Stimulated activated CD8-positive, alpha-beta memory T cell treated with anti-CD3 and anti-CD28 coated beads, Interleukin-7, amount 100 ng/mL, for 48 hours (primary cell): ENCODE data around the gene C14orf93.
A peak's percentile ranks its signal among the peaks of the same experiment; 100 is the strongest.

ENCODE experiments used
- DNase-seq, 2 donors: peaks; one replicate each; pipeline ENCODE4 v3.0.0-alpha.2; 2020; ENCODE audit warnings: low read depth in 1 of 2; ENCODE audit errors: extremely low read depth in 1 of 2

The C14orf93 gene

DNA sequence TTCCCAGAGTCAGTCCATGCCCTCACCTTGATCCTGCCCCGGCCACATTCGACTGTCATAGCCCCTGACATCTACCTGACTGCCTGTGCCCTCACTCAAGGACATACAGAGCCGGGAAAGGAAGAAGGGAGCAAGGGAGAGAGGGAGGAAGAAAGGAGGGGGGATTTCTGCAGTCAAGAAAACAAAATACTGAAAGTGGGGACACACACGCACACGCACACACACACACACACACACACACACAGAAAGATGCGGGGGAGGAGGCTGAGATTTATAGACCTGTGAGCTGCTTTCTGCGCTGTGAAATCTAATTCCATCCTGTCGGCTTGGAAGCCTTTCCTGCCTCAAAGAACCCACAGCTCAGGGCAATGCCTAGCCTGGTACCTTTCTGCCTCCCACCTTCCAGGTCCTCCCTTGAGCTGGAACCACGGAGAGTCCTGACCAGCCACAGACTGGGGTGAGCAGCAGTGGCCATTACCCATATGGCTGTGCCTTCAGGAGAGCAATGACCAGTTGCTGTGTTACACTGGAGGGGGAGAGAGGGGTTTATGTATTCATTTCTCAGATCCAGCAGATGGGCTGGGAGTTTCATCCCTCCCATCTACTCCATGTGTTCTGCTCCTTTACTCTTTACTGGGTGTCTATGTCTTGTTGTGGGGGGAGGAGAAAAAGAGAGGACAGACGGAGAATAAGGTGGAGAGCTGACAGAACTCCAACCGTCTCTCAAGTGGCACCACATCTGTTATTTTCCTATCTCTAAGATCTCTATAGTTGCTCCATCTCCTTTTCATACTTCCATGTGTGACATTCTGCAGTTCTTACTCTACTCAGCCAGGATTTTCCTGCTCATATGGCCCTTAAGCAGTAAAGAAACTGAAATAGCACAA is 12.9 kb downstream of the C14orf93 start:
- no peak for DNase-seq

DNA sequence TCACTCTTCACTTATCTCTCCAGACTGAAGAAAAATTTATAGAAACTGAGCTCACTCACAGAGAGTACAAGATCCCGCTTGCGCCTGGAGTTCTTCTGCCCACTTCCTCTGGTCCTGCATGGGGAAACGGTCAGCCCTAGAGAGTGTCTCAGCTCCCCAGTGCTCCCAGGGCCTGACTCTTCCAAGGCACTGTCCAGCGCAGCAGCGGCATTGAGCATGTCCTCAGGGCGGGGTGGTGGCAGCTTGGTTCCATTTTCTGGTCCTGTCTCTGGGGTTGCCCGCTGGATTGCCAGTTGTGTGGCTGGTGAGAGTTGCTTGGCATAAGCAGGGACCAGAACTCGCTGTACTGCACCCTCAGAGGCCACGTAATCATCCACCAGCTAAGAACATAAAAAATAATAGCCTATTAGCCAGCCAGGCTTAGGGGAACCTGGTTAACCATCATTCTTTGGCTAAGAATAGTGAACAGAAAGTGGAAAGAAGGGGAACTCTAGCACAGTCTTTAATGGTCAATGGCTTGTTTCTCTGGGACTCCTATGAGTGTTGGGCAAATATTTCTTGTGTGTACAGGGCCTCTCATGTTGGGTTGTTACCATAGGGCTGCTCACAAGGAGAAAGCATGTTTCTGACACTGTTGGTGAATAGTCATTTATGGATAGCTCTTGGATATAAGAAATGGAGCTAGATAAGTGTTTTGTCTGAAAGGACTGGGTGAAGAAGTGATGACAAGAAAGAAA is 13.9 kb downstream of the C14orf93 start:
- DNase-seq, result no peak

DNA sequence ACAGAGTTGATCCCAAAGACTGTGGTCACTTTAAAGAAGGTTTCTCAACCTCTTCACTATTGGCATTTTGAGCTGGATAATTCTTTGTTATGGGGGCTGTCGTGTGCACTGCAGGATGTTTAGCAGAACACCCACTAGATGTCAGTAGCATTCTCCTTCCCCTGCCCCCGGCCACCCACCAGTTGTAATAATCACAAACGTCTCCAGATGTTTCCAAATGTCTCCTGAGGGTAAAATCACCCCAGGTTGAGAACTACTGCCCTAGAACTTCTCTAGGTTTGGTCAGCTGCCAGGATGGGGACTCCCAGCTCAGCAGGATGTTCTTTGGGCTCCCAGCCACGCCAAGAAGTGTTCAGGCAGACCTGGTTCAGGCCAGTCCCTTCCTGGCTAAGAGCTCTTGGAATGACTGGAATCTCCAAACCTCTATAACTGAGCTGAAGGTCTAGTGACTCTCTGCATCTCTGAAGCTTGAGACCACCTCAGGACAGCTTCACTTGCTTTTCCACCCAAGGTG is 15.1 kb downstream of the C14orf93 start:
- no peak for DNase-seq

DNA sequence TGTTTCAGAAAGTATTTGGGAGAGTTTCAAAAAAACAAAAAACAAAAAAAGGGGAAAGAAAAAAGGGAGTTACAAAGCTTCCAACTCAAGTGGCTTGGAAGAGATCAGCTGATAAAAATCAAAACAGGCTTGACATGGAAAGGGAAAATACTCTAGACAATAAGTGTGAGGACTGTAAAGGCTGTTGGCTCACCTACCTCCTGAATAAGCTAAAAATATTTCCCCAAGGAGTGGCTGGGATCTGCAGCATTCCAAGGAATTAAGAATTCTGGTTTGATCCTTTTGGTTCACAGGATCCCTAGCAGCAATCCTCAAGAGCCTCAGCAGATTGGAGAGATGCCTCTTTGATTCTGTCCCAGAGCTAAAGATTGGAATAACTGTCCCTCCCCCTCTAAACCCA is 16.4 kb downstream of the C14orf93 start:
- DNase-seq, result no peak

DNA sequence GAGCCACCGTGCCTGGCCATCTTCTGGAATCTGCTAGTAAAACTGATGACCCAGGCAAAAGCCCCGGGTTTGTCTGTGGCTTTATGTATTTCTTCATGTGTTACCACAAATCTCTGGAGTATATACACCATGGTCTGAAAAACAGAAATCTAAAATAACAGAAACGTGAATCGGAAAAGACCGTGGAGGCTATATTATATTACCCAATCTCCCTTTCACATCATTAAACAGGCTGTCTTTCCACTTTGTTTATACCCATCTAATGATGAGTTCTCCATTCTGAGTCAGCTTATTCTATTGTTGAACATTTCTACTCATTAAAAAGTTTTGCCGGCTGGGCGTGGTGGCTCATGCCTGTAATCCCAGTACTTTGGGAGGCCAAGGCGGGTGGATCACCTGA is 18.1 kb downstream of the C14orf93 start:
- no peak for DNase-seq

DNA sequence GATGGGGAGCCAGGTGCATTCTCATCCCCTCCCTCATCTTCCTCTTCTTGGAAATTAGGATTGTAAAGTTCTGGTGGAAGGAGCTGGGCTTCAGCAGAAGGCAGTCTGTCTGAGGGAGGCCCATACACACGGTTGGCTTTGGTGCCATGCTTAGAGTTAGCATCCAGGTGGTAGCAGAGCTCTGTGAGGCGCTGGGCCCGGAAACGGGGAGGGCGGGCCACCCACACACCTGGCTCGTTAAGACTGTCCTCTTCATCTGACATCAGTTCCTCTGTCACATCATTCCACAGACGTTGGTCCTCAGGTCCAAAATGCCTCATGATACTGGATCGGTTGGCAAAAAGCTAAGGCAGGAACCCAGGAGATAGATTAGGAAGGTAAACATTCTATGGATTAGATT is 22.7 kb downstream of the C14orf93 start:
- DNase-seq, result no peak

DNA sequence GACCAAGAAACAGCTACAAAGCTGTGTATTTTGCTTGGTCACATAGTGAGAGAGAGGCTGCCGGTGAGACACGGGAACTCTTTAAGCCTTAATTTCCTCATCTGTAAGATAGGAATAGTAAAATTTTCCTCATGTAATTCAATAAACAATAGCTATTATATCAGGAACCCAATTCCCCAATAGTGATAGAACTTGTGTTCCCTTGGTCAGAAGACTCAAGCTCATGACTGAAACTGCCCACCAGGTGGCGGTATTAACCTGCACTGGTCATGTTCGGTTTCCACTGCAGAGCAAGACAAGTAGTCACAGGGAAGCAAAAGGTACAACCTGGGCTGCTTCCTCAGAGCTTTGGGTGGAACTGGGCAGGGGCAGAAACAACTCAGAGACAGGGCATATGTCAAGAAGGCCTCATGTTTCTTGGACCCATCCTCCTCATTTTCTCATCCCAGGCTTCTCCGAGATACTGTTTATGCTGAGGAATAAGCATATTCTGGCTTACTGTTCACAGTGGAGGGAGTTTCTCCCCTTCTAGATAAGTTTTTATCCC is 23.4 kb downstream of the C14orf93 start:
- peak; percentile 54 to 78 for DNase-seq

DNA sequence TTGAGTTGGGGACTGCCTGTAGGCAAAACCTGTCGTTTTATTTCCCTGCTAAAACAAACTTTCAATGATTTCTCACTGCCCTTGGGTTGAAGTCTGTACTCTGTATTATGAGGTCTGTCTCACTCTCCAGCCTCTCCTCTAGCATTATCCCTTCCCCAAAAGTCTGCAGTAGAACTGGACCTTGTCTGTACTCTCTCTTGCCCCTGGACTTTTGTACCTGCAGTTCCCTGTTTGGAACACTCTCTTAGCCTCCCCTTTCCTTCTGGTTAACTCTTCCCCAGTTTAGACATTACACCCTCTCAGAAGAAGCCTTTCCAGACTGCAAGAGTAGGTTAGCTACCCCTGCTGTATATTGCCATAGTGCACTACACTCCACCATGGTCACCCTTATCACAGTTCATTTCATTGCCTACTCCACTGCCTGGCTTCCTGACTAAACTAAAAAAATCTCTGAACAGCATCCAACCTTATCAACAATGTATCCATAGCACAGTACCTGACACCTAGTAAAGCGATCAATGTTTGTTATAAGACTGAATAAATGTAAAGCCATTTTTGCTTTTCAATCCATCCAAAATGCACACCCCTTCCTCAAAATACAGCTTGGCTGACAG is 23.9 kb downstream of the C14orf93 start:
- no peak for DNase-seq

DNA sequence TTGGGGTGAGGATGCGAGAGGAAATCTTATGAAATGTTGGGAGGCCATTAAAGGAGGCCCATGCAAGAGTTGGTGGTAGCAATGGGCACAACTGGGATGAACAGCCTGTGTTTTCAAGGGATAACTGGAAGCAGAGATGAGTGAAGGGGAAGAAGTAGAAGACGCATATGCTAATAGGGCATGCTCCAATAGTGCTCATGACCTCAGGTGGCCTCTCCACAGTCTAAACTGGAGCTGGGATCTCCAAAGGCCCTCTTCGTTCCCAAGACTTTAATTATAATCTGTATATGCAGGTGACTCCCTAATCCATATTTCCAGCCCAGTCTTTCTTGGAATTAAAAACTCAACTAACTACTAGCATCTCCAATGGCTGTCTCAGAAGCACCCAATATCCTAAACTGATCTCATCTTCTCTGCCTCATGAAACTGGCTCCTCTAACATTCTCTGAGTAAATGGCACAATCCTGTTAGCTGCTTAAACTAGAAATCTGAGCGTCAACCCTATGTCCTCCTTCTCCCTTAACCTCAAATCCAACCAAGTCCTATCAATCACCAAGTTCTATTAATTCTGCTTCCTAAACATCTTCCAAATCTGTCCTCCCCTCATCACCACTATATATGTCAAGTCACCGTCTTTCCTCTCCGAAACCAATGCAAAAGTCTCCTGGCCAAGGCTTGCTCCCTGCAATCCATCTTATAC is 24.8 kb downstream of the C14orf93 start:
- no peak for DNase-seq

DNA sequence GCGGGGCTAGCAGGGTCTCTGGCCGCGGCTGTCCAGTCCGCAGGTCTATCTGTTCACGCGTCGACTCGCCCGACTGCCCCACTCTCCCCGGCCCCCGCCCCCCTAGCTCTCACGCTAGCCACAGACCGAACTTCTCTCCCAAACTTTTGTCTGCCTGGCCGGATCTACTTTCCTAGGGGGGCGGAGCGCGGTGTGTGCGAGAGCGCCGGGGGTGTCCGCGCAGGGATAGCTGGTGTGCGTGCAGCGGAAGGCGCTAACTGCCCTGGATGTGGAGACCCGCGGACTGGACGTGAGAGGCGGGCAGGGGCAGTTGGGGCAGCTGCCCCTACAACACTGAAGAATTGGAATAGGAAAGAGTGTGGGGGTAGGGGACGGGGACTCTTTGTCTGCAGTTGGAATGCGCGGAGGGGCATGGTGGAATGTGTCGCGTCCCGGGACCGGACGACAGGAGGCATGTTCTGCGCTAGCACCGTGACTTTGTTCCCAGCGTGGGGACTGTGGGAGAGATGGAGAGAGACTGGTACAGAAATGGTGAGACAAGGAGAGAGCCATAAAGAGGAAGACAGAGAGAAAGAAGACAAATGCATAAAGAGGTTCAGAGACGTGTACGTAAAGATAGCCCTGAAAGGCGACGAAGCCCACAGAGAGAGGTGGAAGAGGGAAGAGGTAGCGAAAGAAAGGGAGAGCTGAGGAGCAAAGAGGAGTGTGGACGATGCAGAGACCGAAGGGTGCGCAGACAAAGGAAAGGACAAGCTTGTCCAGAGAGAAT is 27.3 kb downstream of the C14orf93 start, which contains the start of gene AJUBA:
Gene AJUBA, minus strand, starts transcription at position 75 of the 769 bp plus-strand sequence. CDS start 285 bp downstream, outside the sequence.
- DNase-seq, result peak; percentile 46 to 50

DNA sequence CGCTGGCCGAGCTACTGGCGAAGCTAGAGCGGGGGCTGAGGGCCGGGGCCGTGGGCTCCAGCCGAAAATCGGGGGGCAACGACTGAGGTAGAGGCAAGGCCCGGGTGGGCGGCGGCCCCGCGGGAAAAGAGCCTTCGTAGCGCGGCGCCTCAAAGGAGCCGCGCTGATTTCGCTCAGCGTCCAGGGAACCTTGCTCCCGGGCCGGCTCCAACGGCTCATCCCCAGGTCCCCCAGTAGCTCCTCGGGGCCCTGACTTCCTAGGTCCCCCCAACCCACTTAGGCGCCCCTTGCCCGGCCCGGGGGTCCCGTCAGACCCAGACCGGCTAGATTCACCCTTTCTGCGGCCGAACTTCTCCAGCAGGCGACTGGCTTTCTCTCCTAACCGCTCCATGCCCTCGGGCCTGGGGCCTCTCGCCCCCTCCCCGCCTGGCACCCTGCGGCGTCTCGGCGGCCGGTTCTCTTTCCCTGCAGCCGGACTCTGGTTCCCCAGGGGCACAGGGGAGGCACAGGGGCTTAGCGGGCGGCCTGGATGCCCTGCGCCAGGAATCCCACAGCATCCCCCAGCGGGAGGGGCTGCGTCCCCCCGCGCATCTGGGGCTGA is 28.0 kb downstream of the C14orf93 start:
- no peak for DNase-seq

DNA sequence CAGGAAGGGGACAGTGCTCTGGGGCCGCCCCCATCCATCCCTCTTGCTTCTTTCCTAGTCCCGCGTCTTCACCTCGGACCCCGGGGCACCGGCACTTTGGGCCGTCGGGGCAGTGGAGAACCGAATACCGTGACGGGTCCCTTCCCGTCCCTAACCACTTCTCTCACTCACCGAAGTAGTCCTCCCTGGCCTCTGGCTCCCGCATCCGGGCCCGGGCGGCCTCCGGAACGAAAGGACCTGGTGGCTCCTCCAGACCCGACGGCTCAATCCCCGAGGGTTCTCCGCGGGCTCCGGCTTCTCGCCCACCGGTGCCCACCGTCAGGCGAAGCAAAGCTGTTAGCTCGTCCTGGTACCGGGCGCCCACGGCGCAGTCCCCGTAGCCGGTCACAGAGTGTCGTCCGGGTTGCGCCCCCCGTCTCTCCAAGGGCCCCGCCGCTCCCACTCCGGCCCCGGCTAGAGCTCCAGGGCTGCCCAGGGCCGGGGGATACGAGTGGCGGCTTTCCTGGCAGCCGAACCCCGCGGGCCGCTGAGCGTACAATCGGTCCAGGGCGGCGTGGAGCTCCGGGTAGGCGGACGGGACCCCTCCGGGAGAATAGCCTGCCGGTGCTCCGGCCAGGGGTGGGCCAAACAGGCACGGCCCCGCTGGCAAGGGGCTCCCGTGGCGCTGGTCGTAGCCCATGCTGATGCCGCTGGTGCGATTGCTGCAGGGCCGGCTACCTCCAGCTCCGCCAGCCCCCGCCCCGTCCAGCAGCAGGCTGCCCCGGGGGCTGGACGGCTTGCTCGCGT is 28.7 kb downstream of the C14orf93 start:
- DNase-seq, result no peak

DNA sequence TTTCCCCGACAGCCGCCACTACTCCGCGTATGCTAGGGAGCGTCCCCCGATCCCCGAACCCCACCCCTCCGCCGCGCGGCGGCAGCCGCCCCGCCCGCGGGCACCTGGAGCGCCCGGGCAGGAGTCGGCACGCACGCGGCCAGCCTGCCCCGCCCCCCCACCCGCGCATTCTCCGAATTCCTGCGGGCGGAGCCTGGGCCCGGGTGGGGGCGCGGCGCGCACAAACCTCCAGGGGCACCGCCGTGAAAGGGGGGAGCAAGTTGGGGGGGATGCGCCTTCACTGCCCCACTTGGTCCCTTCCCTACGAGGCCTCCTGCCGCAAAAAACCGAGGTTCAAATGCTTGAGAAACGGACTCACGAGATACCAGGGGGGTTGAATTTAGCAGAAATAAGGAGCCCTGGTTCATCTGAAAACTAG is 29.3 kb downstream of the C14orf93 start:
- no peak for DNase-seq

DNA sequence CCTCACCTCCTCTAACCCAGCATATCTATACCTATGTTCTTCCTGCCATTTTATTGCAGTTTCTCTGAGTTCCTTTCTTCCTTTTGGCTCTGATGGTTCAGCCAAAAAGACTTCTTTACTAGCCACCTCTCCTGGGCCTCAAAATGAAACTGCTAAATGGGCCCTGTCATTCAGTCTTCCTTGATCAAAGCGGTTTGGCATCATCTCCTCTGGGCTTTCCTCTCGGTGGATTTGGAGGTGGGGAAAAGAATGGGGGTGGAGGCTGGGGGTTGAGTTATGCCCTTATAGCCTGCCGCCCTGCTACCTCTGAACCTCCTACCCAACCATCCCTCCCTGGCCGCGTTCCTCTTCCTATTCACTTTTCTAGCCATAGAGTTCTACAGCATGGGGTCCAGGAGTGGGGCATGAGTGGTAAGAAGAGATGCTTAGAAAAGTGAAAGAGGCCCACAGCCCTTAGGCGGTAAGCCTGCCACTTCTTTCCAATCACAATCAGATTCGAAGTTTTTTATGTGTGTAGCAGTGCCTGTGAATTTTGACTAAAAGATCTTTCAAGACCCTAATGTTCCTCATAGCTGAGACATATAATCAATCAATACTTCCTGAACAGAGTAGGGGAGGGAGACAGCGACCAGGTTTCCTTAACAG is 30.1 kb downstream of the C14orf93 start:
- DNase-seq, result no peak

DNA sequence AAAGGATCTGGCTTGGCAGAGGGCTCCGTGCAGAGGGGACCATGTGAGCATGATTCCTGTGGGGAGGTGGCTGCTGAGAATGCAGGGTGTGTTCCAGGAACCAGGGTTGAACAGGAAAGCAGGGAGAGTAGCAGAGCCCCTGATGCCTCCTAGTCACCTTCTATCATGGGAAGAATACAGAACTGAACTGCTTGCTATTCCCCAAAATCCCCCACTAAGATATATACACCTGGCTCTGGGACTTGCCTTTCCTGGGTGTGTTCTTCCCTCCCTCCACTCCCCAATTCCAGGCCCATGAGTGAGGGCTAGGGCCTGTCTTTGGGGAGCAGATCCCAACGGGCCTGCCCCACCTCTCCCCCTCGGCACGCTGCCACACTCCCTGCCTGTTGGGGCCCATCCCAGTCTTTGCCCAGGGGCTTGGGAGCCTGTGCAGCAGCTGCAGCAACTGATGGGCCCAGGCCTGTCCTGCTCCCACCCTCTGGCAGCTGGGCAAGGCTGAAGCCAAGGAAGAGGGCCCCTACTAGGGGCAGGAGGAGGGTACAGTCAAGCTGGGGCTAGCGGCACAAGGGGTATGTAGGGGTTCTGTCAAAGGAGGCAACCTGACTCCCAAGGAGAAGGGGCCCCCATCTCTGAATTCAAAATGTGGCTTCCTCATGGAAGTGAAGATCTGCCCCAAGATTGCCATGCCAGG is 30.8 kb downstream of the C14orf93 start:
- DNase-seq, result no peak

DNA sequence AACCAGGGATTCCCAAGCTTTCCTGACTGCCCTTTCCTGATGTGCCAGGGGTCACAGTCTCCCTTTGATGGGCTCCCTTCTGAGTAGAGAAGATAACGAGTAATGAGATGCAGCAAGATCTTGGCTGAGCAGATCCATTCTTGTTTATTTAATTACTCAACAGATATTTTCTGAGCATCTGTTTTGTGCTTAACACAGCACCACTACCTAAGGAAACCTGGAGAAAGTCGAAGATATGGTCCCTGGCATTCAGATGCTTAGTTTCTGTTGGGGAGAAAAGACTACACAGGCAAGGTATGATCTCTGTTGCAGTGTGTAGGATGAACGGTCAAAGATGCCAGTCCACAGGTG is 31.5 kb downstream of the C14orf93 start:
- DNase-seq, result no peak

DNA sequence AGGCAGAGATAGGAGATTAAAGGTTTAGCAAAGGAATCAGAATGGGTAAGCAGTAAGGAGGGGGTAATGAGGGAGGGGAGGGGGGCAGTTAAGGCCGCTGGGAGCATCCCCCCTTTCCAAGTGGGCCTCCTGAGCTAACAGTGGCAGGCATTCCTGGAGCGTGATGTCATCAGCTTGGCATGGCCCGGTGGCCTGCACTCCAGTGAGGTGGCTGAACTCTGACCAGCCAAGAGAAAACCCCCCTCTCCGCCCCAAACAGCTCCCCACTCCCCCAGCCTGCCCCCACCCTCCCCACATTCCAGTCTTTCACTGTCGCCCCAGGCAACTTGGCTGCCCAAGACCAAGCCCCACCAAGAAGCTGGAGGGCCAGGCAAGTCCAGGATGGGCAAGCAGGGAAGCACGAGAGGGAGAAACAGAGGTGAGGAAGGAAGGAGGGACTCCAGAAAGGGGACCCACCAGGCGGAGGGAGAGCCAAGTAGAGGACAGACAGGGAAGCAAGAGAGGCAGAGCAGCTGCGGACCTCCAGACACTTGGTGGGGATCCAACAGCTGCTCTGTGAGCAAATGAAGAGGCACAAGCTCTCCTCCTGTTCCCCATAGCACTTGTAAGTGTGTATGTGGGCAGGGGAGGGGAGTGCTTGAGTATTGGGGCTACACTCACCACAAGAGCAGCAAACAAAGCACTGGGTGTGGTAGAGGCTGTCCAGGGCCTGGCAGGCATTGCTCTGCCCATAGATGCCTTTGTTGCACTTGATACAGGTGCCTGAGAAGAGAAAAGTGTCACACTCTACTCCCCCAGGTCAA is 32.1 kb downstream of the C14orf93 start:
- no peak for DNase-seq
